Astrocyte (in vitro differentiated cells and primary cell): ENCODE data around the gene AP5Z1.

Source experiments
- CTCF ChIP-seq: IDR thresholded peaks from 2 replicates; pipeline ENCODE4 v1.5.1; 2011; ENCODE audit warnings: low read depth, mild to moderate bottlenecking, inconsistent platforms, low read length, moderate library complexity; ENCODE audit not compliant: insufficient read depth
- EZH2 ChIP-seq: IDR thresholded peaks from 2 replicates; pipeline ENCODE4 v1.6.1; 2012; ENCODE audit warnings: mild to moderate bottlenecking, low read length, inconsistent platforms; ENCODE audit not compliant: insufficient read depth

GRCh38 chr7:4781366-4782069 lies 6.1 kb downstream of the AP5Z1 start:
- TF ChIP-seq CTCF (no peak), EZH2 (no peak)
